Stomach smooth muscle (tissue), 2 donors: ENCODE results near the gene TMCC2.

Source experiments
- H3K27ac ChIP-seq: one replicate; pipeline ENCODE4 v1.7.0; 2013; ENCODE audit warnings: mild to moderate bottlenecking, low read length, inconsistent platforms
- H3K27me3 ChIP-seq, 2 donors: one replicate each; pipeline ENCODE4 v1.7.0; 2013; ENCODE audit warnings: low read length in 2 of 2; ENCODE audit not compliant: insufficient read depth in 2 of 2, control insufficient read depth in 1 of 2
- H3K36me3 ChIP-seq, 2 donors: one replicate each; pipeline ENCODE4 v1.7.0; 2013; ENCODE audit warnings: low read length in 2 of 2; ENCODE audit not compliant: control insufficient read depth in 2 of 2, insufficient read depth in 2 of 2
- H3K4me1 ChIP-seq: one replicate; pipeline ENCODE4 v1.7.0; 2013; ENCODE audit warnings: low read length; ENCODE audit not compliant: control insufficient read depth, insufficient read depth
- H3K4me3 ChIP-seq, 2 donors: one replicate each; pipeline ENCODE4 v1.7.0; 2013; ENCODE audit warnings: low read length in 2 of 2
- H3K9ac ChIP-seq, 2 donors: one replicate each; pipeline ENCODE4 v1.7.0; 2013; ENCODE audit warnings: low read length in 2 of 2, mild to moderate bottlenecking in 1 of 2
- H3K9me3 ChIP-seq, 2 donors: one replicate each; pipeline ENCODE4 v1.7.0; 2013; ENCODE audit warnings: low read length in 2 of 2; ENCODE audit not compliant: control insufficient read depth in 2 of 2
- donor health status: healthy.
- donor health status: Pancreatic carcinoma.

Gene TMCC2

DNA sequence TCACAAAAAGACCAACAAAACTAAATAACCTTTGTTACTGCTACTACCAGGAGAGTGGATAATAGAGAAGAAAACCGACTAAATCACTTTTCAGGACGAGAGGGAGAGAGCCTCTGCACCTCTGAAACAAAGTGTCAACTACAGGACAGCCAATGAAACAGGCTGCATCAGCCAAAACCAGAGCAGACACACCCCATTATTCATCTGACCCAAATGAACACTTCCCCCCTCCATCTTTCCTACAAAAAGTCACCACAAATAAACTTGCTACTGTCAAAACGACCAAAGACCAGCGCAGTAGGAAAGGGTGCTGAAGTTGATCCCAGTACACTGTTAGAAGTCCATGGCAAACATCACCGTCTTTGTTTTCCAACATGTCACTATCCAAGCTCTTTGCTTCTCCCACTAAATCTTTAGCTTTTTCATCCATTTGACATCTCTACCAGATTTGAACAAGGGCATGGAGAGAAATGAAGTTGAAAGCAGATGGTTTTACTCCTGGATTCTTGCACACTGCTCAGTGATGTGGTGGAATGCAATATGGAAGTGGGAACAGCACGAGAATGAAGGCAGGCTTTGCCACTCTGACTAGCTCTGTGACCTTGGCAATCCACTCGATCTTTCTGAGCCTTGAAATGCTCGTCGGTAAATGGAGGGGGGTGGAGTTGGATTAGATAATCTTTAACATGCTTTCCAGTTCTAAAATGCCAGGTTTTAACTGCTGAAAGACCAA is 36.7 kb upstream of the TMCC2 start:
- peak overlapping the region in 1 of 2 donors; percentile 41 for H3K4me3 ChIP-seq
- H3K4me1 ChIP-seq: peaks cover 15% of the 10 kb centered on the region
- peaks cover 5 to 7% of the 10 kb centered on the region in 2 donors for H3K36me3 ChIP-seq
- no peak overlapping the region for H3K9ac ChIP-seq
- no peaks in the 10 kb centered on the region for H3K9me3 ChIP-seq
- H3K27me3 ChIP-seq: no peaks in the 10 kb centered on the region
- H3K27ac ChIP-seq: no peak overlapping the region

DNA sequence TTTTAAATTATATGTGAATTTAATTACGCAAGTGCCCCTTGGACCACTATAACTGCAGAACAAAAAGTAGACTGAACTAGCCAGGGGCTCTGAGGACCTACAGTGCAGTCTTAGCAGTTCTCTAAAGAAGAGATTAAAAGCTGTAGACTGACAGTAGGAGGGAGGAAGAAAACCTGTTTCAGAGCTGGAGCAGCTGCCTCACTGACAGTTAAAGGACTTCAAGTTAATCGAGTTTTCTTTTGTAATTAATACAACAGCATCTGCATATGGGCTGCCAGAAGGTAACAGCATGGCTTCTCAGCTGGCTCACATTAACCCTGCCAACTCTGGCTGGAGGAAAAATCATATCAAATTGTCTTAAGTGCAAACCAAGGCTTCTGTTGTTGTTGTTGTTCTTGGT is 36.1 kb upstream of the TMCC2 start:
- no peak overlapping the region for H3K9ac ChIP-seq
- H3K9me3 ChIP-seq: no peaks in the 10 kb centered on the region
- no peak overlapping the region for H3K4me3 ChIP-seq
- no peak overlapping the region for H3K27ac ChIP-seq
- peaks cover 5 to 7% of the 10 kb centered on the region in 2 donors for H3K36me3 ChIP-seq
- peaks cover 15% of the 10 kb centered on the region for H3K4me1 ChIP-seq
- H3K27me3 ChIP-seq: no peaks in the 10 kb centered on the region

DNA sequence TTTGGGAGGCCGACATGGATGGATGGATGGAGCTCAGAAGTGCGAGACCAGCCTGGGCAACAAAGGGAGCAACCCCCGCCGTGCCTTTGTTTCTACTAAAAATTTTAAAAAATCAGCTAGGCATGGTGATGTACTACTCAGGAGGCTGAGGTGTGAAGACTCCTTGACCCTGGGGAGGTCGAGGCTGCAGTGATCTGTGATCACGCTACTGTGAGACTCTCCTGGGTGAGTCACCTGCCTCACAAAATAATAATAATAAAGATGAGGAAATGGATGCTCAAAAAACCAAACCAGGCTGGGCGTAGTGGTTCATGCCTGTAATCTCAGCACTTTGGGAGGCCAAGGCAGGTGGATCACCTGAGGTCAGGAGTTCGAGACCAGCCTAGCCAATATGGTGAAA is 35.5 kb upstream of the TMCC2 start:
- Histone ChIP-seq H3K9ac (no peak overlapping the region), H3K27ac (no peak overlapping the region), H3K9me3 (no peaks in the 10 kb centered on the region), H3K27me3 (no peaks in the 10 kb centered on the region), H3K4me3 (no peak overlapping the region), H3K4me1 (peaks cover 15% of the 10 kb centered on the region), H3K36me3 (peaks cover 0 to 3% of the 10 kb centered on the region in 2 donors)

DNA sequence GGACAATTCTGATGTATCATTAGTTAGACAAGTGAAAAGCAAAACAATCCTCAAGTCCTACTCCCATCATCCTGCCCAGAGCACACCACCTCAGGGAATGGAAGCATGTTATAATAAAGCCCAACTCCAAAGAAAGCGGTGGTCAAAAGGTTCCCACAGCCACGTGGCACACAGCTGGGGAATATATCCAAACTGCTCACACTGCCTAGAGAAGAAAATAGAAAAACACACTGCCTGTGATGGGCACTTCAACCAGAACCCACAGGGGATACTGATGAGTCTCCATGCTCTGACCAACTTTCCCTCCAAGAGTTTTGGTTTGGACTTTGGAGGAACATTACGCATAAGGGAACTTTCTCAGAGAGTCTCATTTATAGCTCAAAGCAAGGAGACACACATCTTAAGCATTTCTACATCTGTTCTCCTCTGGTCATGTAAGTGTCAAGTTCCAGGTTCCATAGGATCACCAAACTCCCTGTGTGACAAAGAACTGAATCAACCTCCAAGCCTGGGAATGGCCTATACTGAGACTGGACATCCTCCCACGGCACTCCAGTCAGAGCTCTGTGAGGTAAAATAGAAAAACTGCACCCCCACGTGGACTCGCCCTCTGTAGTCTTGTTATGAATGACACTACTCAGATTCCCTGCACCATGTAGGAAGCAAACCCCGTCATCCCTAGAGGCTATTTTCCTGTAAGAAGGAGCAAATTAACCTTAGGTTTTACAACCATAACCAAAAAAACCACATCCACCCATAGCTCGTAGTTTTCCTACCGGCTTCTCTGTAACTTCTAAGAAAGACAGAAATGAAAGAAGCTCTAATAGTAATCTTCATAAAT is 28.4 kb upstream of the TMCC2 start:
- H3K4me3 ChIP-seq: no peak overlapping the region
- no peaks in the 10 kb centered on the region for H3K9me3 ChIP-seq
- no peak overlapping the region for H3K9ac ChIP-seq
- H3K27me3 ChIP-seq: no peaks in the 10 kb centered on the region
- peaks cover 2% of the 10 kb centered on the region for H3K4me1 ChIP-seq
- no peak overlapping the region for H3K27ac ChIP-seq
- no peaks in the 10 kb centered on the region for H3K36me3 ChIP-seq

DNA sequence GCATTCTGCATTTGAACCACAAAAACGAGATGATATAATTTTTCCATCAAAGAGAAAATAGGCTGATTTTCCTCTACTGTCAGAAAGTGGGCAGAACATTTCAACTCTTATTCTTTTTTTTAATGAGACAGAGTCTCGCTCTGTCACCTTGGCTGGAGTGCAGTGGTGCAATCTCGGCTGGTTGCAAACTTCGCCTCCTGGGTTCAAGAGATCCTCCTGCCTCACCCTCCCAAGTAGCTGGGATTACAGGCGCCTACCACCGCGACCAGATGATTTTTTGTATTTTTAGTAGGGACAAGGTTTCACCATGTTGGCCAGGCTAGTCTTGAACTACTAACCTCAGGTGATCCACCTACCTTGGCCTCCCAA is 27.8 kb upstream of the TMCC2 start:
- Histone ChIP-seq H3K9me3 (no peaks in the 10 kb centered on the region), H3K27me3 (no peaks in the 10 kb centered on the region), H3K36me3 (no peaks in the 10 kb centered on the region), H3K4me1 (peaks cover 2% of the 10 kb centered on the region), H3K27ac (no peak overlapping the region), H3K9ac (no peak overlapping the region), H3K4me3 (no peak overlapping the region)

DNA sequence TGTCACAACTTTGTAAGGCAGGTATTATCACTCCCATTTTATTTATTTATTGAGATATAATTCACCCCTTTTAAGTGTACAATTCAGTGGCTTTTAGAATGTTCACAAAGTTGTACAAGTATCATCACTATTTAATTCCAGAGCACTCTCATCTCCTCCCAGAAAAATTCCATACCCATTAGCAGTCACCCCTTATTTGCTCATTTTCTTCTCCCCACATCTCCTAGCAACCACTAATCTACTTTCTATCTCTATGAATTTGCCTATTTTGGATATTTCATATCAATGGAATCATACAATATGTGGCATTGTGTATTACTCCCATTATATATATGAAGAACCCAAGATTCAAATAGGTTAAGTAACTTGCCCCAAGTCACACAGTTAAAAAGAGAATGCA is 23.2 kb upstream of the TMCC2 start:
- H3K9me3 ChIP-seq: no peaks in the 10 kb centered on the region
- H3K9ac ChIP-seq: no peak overlapping the region
- no peaks in the 10 kb centered on the region for H3K27me3 ChIP-seq
- no peaks in the 10 kb centered on the region for H3K36me3 ChIP-seq
- H3K27ac ChIP-seq: no peak overlapping the region
- H3K4me3 ChIP-seq: no peak overlapping the region
- H3K4me1 ChIP-seq: no peaks in the 10 kb centered on the region

DNA sequence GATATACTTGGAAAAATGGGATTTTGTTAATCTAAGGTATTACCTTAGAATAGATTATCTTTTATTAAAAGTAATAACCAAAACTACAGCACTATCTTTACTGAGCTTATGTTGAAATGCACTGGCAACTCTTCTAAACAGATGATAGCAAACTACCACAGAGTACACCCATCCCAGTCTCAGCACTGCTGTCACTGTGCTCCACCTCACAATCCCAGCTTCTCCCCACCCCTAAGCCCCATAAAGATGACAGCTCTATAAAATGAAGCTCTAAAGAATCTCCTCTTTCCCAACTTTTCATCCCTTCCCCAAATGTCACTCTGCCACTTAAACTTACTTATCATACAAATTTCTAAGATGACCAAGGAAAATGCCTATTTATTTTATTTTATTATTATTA is 22.7 kb upstream of the TMCC2 start:
- Histone ChIP-seq H3K9me3 (no peaks in the 10 kb centered on the region), H3K27me3 (no peaks in the 10 kb centered on the region), H3K27ac (no peak overlapping the region), H3K4me1 (peaks cover 3% of the 10 kb centered on the region), H3K36me3 (no peaks in the 10 kb centered on the region), H3K4me3 (no peak overlapping the region), H3K9ac (no peak overlapping the region)

DNA sequence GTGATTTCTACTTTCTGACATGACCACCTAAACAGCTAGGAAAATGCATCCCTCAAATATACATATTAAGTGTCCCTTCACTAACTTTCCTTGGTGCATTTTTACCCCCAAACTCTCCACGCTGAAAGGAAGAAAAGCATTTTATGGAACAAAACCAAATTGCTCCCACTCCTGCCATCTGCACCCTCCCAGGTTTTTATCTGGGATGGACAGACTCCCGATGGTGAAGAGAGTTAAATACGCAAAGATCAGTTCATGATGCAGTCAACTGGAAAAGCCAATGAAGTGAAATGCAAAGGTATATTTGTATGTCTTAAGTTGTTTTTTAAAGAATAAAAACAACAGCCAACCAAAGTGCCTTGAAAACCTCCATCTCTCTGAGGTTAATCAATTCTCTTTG is 18.9 kb upstream of the TMCC2 start:
- no peaks in the 10 kb centered on the region for H3K27me3 ChIP-seq
- H3K36me3 ChIP-seq: no peaks in the 10 kb centered on the region
- H3K4me1 ChIP-seq: peaks cover 10% of the 10 kb centered on the region
- H3K9ac ChIP-seq: no peak overlapping the region
- H3K4me3 ChIP-seq: no peak overlapping the region
- no peaks in the 10 kb centered on the region for H3K9me3 ChIP-seq
- H3K27ac ChIP-seq: no peak overlapping the region

DNA sequence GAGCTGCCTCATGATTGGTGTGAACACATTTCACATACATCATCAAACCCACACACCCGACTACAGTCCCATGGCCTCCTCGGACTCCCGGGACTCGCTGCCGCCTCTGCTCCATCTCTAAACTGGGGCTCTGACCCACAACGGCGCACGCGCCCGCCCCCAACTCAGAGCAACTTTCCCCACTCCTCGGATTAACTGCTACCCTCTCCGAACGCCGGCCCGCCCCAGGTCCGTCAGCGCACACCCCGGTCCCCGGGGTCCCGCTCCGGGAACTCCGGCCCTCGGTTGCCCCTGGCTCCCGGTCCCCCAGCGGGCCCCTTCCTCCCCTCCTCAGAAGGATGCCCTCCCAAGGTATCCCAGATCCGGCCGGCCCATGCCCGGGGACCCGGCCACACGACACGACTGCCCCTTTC is 17.0 kb upstream of the TMCC2 start:
- no peaks in the 10 kb centered on the region for H3K9me3 ChIP-seq
- H3K4me1 ChIP-seq: peaks cover 10% of the 10 kb centered on the region
- H3K4me3 ChIP-seq: peak overlapping the region; percentile 91 to 95
- H3K36me3 ChIP-seq: no peaks in the 10 kb centered on the region
- peak overlapping the region; percentile 88 for H3K27ac ChIP-seq
- no peaks in the 10 kb centered on the region for H3K27me3 ChIP-seq
- H3K9ac ChIP-seq: peak overlapping the region; percentile 87 to 90

DNA sequence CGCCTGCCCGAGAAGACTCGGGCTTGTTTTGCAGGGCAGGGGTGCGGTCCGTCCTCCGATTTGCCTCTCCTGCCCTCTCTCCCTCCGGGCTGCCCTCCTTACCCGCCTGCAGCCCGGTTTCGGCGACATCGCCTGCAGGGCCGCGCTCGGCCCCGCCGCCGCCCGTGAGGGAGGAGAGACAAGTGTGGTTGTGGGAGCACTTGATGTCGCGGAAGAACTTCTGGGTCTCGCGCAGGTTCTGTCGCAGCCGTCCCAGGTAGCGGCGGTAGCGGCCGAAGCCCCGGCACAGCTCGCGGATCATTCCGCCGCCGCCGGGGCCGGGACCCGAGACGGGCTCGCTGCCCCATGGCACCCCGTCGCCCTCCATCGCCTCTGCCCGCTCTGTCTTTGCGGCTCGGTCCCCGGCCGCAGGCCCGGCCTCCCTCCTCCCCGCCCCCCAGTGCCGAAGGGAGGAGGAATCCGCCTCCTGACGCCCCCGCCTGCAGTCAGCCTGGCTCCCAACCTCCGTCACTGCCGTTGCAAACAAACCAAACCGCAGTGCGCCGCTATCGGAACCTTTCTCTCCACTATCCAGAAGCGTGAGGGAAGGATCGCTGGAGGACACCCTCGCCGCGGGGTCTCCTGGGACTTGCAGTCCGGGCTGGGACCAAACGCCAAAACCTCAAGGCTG is 16.4 kb upstream of the TMCC2 start, which contains the start of gene DSTYK:
DSTYK (minus strand) TSS at position 534 of the 670 bp plus-strand sequence; CDS start at position 367, 167 bp downstream.
- peak within 1 kb of the TSS; percentile 87 to 90 for H3K9ac ChIP-seq

More for the DNA sequence above, 16.4 kb upstream of the TMCC2 start, which contains the start of gene DSTYK:
- Histone ChIP-seq H3K9me3 (no peaks in the 10 kb centered on the region), H3K4me1 (peaks cover 10% of the 10 kb centered on the region), H3K36me3 (no peaks in the 10 kb centered on the region), H3K4me3 (peak within 1 kb of the TSS; percentile 91 to 95), H3K27me3 (no peaks in the 10 kb centered on the region), H3K27ac (peak within 1 kb of the TSS; percentile 88)
